Measurements from ENCODE around the gene SHISA9.

DNA sequence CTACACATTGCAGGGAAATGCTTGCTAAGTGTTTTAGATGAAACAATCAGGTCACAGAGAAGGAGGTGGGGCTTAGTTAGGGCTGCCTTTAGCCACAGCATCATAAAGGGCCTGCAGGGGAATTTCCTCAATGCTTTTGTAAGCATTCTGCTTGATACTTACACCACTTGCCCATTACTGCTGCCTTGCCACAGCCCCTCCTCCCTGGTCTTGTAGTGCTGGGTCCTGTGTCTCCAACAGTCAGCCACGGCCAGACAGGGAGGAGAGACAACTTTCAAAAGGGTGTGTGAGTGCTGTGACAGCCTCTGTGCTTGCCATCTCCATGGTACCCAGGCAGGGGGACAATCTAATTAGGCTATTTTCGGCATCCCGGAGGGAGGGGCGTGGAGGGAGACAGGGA, 111.2 kb downstream of the SHISA9 start:
- no peak for TF ChIP-seq EZH2phosphoT487 (IDR thresholded peaks at IDR 0.05; ENCODE audit: borderline replicate concordance)
- TF ChIP-seq CTCF (conservative IDR thresholded peaks at IDR 0.05; ENCODE audit: low read length) = no peak

Data from Loucy (cell line).